LNCAP (cell line): ENCODE data around the gene PRKG1.

Experiments
- TF ChIP-seq, protein P1 (sequence below): fragments of 450-650 bp; IDR thresholded peaks from 2 replicates; pipeline ENCODE4 v1.5.1; 2017; ENCODE audit warnings: mild to moderate bottlenecking

The PRKG1 gene

DNA sequence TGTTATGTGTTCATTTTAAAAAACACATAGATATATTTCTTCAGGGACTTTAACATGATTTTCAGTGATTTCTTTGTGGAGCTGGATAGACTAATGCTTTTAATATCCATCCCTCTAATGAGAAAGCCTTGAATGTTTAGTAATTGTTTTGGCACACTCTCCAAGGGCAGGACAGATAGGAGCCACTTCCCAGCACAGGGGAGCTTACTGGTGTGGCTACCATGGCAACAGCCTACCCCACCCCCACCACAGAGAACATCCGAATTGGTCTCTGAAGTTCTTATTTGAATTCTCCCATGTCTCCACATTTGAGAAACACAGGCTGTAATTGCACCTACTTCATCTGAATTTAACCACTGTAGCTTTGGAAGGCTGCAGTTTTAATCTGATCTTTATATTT lies 87.7 kb downstream of the PRKG1 start:
- TF ChIP-seq, protein P1, sequence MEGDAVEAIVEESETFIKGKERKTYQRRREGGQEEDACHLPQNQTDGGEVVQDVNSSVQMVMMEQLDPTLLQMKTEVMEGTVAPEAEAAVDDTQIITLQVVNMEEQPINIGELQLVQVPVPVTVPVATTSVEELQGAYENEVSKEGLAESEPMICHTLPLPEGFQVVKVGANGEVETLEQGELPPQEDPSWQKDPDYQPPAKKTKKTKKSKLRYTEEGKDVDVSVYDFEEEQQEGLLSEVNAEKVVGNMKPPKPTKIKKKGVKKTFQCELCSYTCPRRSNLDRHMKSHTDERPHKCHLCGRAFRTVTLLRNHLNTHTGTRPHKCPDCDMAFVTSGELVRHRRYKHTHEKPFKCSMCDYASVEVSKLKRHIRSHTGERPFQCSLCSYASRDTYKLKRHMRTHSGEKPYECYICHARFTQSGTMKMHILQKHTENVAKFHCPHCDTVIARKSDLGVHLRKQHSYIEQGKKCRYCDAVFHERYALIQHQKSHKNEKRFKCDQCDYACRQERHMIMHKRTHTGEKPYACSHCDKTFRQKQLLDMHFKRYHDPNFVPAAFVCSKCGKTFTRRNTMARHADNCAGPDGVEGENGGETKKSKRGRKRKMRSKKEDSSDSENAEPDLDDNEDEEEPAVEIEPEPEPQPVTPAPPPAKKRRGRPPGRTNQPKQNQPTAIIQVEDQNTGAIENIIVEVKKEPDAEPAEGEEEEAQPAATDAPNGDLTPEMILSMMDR: no peak

DNA sequence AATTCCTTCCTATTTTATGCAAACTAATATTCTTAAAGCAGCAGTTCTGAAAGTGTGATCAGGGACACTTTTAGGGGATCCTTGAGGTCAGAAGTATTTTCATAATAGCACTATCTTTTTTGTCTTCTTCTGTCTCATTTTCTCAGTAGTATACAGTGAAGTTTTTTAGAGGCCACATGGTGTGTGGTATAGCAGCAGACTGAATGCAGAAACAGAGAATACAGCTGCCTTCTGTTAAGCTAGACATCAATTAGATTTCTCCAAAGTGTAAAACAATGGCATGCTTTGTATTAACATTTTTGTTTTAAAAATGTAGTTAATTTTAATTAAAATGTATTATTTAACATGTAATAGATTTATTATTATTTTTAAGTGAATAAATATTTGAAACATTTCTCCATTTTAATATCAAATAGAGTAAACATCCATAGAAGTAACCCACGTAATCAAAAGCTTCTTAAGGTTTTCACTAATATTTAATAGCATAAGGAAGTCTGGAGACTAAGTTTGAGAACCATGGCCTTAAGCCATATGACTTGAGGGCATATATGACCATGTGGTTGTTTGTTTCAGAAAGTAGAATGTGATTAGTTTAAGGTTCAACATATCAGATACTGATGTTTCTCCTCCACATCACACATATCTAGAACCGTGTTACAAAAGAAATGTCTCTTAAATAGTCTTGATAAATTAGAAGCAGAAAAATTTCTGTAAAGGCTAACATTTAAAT lies 94.0 kb downstream of the PRKG1 start:
- TF ChIP-seq, protein P1: no peak

DNA sequence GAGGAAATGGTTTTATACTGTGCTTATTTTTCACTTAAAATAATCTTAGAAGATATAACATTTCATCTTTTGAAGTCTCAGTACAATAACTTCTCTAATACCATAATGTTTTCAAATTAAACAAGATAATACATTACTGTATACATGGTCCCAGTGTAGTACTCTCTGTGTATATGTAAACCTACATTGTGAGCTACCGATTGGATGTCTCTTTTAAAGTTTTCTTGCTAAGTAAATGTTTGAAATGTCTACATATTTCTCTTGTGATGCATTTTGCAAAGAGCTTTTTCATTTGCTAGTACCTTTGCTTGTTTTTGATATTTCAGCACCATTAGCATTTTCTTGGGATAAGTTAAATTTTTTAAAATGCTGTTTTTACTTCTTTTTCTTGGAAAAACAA lies 94.8 kb downstream of the PRKG1 start:
- TF ChIP-seq, protein P1: no peak

DNA sequence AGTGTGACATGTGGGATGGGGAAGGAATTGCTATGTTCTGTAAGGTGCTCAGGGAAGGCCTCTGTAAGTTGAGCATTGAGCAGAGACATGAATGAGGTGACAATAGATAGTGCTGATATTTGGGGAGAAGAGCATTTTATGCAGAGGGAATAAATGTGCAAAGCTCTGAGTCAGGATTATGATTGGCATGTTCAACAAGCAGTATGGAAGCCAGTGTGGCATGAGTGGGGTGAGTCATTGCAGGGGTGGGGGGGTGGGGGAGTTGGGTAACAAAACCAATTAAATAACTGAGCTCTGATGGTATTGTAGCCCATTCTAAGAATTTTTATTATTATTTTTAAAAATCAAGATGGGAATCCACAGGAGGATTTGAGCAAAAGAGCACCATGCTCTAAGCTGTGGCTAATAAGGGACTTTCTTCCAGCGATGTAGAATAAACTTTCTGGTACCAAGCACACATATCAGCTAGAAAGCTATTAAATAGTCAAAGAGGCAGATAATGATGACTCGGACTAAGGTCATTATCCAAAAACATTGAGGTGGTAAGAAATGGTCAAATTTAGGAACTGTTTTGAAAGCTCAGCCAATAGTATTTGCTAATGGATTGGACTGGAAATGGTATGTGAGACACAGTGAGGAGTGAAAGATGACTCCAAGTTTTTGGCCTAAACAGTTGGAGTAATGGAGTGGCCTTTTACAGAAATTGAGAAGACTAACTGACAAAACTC lies 96.4 kb downstream of the PRKG1 start:
- TF ChIP-seq, protein P1: no peak

DNA sequence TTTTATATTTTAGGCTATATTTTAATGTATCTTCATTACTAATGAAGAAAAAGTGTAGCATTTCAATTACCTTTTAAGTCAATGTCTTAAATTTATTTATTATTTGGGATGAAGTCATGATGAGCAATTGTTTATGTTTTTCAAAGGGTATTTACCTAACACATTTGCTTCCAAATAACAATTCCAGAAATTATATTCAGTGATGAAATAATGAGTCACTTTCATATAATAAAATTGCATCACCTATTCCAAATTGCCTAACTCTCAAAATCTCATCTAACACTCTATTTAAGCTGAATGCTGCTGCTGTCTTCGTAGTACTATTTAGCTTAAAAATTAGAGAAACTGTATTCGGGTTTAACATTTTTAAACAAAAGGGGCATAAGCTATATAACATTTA lies 97.7 kb downstream of the PRKG1 start:
- TF ChIP-seq, protein P1: no peak

DNA sequence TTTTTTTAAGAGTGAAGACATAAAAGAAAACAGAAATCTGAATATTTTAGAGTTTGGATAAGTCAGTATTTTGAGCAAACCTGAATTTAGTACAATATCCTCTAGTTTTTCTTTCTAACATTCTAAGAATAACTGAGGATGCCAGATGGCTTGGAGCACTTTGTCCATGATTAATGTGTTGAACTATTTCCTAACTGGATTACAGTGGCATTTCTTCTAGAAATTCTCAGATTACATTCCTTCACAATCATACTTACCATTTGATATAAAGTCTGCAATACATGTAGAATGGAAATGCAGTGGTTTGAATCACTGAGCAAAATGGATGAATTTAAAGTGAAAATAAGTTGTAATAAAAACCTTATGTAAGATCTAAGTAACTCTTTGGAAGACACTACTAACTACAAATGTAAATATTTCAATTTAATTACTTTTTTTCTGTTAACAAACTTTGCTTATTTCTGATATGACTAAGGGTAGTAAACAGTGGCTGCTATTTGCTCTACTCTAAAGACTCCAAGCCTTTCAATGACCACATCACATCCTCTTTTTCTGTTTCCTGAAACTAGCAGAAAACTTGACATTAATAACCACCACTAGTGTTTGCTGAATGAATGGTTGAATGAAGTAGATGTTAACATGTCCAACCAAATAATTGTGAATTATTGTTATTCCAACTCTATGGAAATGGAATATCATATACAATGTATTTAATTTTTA lies 102.8 kb downstream of the PRKG1 start:
- TF ChIP-seq, protein P1: no peak

DNA sequence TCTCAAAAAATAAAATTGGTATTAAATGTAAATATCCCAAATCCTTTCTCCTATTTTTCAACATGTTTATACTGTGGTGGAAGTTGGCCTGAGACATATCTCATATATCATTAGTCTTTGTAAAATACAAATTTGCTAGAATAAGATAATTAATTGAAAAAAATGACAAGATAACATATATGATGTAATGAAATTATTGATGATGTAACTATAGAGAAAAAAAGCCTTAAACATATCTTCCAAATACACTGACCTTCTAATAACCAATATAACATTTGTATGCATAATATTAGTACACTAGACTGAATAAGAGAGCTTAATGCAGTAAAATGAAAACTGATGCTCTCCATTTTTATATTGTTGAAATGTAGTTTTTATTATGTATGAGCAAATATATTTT lies 104.3 kb downstream of the PRKG1 start:
- TF ChIP-seq, protein P1: no peak
